DND-41 (cell line): ENCODE results near the gene CPNE6.
A peak's percentile ranks its signal among the peaks of the same experiment; 100 is the strongest.

ENCODE experiments used
- ATAC-seq: fragments of 200-7000 bp; cut with Tn5 transposase; 3 replicates; pipeline ENCODE4 v1.9.1; 2021; ENCODE audit warnings: low read depth; ENCODE audit not compliant: insufficient read depth
- DNase-seq: peaks from one replicate; pipeline ENCODE4 v3.0.0-alpha.2; 2020
- H2AFZ ChIP-seq: 2 replicates; pipeline ENCODE4 v1.6.0; 2012; ENCODE audit warnings: low read depth, low read length
- H3K27ac ChIP-seq: 2 replicates; pipeline ENCODE4 v1.5.1; 2012; ENCODE audit warnings: low read length, inconsistent platforms
- H3K27me3 ChIP-seq: fragments of 200-600 bp; sonication (generic); 2 replicates; pipeline ENCODE4 v1.6.0; 2012; ENCODE audit warnings: low read length, mild to moderate bottlenecking, inconsistent platforms; ENCODE audit not compliant: insufficient read depth, poor library complexity
- H3K36me3 ChIP-seq: 2 replicates; pipeline ENCODE4 v1.5.1; 2012; ENCODE audit warnings: low read length, inconsistent platforms; ENCODE audit not compliant: insufficient read depth
- H3K4me1 ChIP-seq: 2 replicates; pipeline ENCODE4 v1.5.1; 2012; ENCODE audit warnings: mild to moderate bottlenecking, low read length; ENCODE audit not compliant: insufficient read depth
- H3K4me2 ChIP-seq: 2 replicates; pipeline ENCODE4 v1.6.0; 2012; ENCODE audit warnings: mild to moderate bottlenecking, moderate library complexity, low read length, inconsistent platforms; ENCODE audit not compliant: insufficient read depth
- H3K4me3 ChIP-seq, 2 experiments: fragments of 200-600 bp in 1 of 2; shearing (Covaris generic) in 1 of 2; 2 replicates each; pipeline ENCODE4 v1.5.1; 2012 to 2016; ENCODE audit warnings: inconsistent platforms in 2 of 2, low read length in 2 of 2, mild to moderate bottlenecking in 2 of 2, low read depth in 1 of 2, moderate library complexity in 1 of 2
- H3K79me2 ChIP-seq: 2 replicates; pipeline ENCODE4 v1.6.0; 2012; ENCODE audit warnings: low read length, inconsistent platforms; ENCODE audit not compliant: insufficient read depth
- H3K9ac ChIP-seq: 2 replicates; pipeline ENCODE4 v1.6.0; 2012; ENCODE audit warnings: low read depth, mild to moderate bottlenecking, inconsistent platforms, low read length, moderate library complexity
- H3K9me3 ChIP-seq: 2 replicates; pipeline ENCODE4 v1.5.1; 2012; ENCODE audit warnings: low read length, moderate library complexity, mild to moderate bottlenecking, inconsistent platforms; ENCODE audit not compliant: insufficient read depth, severe bottlenecking
- H4K20me1 ChIP-seq: 2 replicates; pipeline ENCODE4 v1.6.0; 2012; ENCODE audit warnings: low read length; ENCODE audit not compliant: insufficient read depth
- EZH2 ChIP-seq: IDR thresholded peaks from 3 replicates; pipeline ENCODE4 v1.6.1; 2012; ENCODE audit warnings: borderline replicate concordance, low read depth, mild to moderate bottlenecking, moderate library complexity, low read length, inconsistent platforms; ENCODE audit not compliant: severe bottlenecking
- TF ChIP-seq, protein P1 (sequence below): IDR thresholded peaks from 2 replicates; pipeline ENCODE4 v1.5.1; 2012; ENCODE audit warnings: borderline replicate concordance, low read length, moderate library complexity, mild to moderate bottlenecking; ENCODE audit not compliant: poor library complexity, severe bottlenecking; ENCODE audit errors: extremely low read depth

The CPNE6 gene

DNA sequence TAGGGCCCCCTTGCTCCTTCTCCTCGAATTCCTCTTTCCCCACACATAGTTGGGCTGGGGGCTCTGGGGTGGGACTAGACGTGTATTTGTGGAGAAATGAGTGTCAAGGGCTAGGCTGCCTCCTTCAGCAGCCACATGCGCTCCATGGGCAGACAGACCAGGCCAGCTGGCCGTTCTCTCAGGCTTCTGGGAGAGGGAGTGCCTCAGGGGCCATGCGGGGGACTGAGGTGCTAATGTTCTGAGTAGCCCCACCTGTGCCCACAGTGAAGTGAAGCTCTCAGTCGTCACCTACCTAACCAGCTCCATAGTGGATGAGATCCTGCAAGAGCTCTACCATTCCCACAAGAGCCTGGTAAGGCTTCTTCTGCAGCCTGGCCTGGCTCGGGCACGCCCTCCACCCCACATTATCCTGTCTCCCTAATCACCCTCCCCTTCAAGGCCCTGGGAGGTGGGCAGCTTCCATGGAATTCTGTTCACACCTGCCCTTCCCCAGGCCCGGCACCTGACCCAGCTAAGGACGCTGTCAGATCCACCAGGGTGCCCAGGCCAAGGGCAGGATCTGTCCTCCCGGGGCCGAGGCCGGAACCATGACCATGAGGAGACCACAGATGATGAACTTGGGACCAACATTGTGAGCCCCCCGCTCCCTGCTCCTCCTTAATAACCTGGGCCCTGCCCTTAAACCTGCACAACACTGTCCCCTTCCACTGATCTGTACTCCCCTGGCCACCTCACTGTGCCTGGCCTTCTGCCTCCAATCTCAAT is 9.0 kb upstream of the CPNE6 start:
- ATAC-seq (no peak), DNase-seq (no peak)
- Histone ChIP-seq H3K27ac (no peak overlapping the region), H3K9me3 (no peaks in the 10 kb centered on the region), H3K4me3 (no peak overlapping the region), H3K36me3 (no peaks in the 10 kb centered on the region), H3K27me3 (no peaks in the 10 kb centered on the region), H3K4me2 (no peak overlapping the region), H4K20me1 (no peaks in the 10 kb centered on the region), H2AFZ (no peak overlapping the region), H3K4me1 (no peaks in the 10 kb centered on the region), H3K79me2 (no peaks in the 10 kb centered on the region), H3K9ac (no peak overlapping the region)
- TF ChIP-seq, protein P1, sequence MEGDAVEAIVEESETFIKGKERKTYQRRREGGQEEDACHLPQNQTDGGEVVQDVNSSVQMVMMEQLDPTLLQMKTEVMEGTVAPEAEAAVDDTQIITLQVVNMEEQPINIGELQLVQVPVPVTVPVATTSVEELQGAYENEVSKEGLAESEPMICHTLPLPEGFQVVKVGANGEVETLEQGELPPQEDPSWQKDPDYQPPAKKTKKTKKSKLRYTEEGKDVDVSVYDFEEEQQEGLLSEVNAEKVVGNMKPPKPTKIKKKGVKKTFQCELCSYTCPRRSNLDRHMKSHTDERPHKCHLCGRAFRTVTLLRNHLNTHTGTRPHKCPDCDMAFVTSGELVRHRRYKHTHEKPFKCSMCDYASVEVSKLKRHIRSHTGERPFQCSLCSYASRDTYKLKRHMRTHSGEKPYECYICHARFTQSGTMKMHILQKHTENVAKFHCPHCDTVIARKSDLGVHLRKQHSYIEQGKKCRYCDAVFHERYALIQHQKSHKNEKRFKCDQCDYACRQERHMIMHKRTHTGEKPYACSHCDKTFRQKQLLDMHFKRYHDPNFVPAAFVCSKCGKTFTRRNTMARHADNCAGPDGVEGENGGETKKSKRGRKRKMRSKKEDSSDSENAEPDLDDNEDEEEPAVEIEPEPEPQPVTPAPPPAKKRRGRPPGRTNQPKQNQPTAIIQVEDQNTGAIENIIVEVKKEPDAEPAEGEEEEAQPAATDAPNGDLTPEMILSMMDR: no peak
- no peak for TF ChIP-seq EZH2

DNA sequence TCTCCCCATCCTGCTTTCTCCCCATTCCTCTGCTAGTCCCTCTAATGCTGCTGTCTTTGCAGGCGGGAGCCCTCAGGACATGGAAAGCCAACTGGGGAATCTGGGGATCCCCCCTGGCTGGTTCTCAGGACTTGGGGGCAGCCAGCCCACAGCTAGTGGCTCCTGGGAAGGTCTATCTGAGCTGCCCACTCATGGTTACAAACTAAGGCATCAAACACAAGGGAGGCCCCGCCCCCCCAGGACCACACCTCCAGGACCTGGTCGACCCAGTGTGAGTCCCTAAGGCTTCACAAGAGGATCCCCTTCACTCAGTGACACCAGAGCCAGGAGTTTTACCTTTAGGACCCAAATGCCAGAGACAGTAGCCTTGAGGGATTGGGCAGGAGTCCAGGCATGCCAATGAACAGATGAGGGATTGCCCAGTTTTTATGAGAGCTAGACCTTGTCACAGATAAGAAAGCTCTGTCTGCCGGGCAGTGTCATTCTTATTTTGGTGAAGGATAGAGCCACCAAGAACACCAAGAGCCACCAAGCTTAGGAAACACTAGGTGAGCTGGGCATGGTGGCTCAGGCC is 8.0 kb upstream of the CPNE6 start:
- Histone ChIP-seq H3K27me3 (no peaks in the 10 kb centered on the region), H3K9me3 (no peaks in the 10 kb centered on the region), H3K27ac (no peak overlapping the region), H3K4me1 (no peaks in the 10 kb centered on the region), H3K4me2 (no peak overlapping the region), H3K9ac (no peak overlapping the region), H2AFZ (no peak overlapping the region), H4K20me1 (no peaks in the 10 kb centered on the region), H3K4me3 (no peak overlapping the region), H3K36me3 (no peaks in the 10 kb centered on the region), H3K79me2 (no peaks in the 10 kb centered on the region)
- no peak for TF ChIP-seq EZH2
- ATAC-seq: no peak
- DNase-seq: no peak

DNA sequence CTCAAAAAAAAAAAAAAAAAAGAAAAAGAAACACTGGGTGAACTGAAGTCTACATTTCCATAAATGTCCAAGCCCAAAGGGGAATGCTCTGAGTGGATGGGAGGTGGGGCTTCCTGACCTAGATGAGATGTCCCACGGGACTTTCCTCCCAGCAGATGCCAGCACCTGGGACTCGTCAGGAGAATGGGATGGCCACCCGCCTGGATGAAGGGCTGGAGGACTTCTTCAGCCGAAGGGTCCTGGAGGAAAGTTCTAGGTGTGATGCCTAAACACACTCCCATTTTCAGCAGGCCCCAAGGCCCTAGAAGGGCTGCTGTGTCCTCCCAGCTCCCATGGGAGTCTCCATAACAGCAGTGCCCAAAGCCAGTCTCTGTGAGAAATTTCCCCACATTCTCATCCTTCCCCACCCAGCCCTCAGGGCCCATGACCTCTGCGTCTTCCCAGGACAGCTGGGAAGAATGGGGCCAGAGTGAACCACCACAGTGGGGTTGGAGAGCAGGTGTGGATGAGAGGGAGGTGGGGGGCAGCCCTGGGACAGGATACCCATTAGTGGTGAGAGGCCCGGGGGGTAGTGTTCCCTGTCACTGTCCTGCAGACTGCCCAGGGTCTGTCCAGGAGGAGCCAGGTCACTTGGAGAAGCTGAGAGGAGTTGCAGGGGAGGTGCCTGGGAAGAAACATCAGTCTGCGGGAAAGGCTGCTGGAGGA is 7.1 kb upstream of the CPNE6 start:
- no peaks in the 10 kb centered on the region for H3K36me3 ChIP-seq
- DNase-seq: no peak

More for the DNA sequence above, 7.1 kb upstream of the CPNE6 start:
- Histone ChIP-seq H3K9me3 (no peaks in the 10 kb centered on the region), H3K79me2 (no peaks in the 10 kb centered on the region), H3K4me1 (no peaks in the 10 kb centered on the region), H4K20me1 (no peaks in the 10 kb centered on the region), H3K4me2 (no peak overlapping the region), H2AFZ (no peak overlapping the region), H3K4me3 (no peak overlapping the region), H3K27ac (no peak overlapping the region), H3K27me3 (no peaks in the 10 kb centered on the region), H3K9ac (no peak overlapping the region)
- ATAC-seq: 0 out of 3 replicates have a peak, but pooled peaks have one; percentile 4
- TF ChIP-seq, protein P1: no peak
- no peak for TF ChIP-seq EZH2
